Uterus (tissue), 2 donors: ENCODE results near the gene HECW1.
"Not testable (repeated sequence)": the region's sequence is repeated elsewhere in the genome, so short reads cannot be mapped to it uniquely, and the experiment has no call there.

ENCODE experiments used
- CTCF ChIP-seq, 4 experiments: fragments of 200-600 bp in 2 of 4; fragments of 450-650 bp in 2 of 4; sonication (generic) in 2 of 4; IDR thresholded peaks; one replicate each; pipeline ENCODE4 v1.5.1; 2016 to 2019; ENCODE audit warnings: antibody characterized with exemption in 4 of 4, mild to moderate bottlenecking in 2 of 4, moderate library complexity in 1 of 4
- POLR2A ChIP-seq, 2 donors: fragments of 450-650 bp; IDR thresholded peaks; one replicate each; pipeline ENCODE4 v1.6.1; 2016; ENCODE audit warnings: antibody characterized with exemption in 2 of 2, mild to moderate bottlenecking in 1 of 2, moderate library complexity in 1 of 2

GRCh38 chr7:43596426-43596825 lies 484.0 kb downstream of the HECW1 start:
- TF ChIP-seq CTCF, POLR2A (IDR thresholded peaks at IDR 0.05): not testable (repeated sequence)
